GM18499 (cell line): Measurements from ENCODE around the gene HSD11B2.

Source experiments
- ATAC-seq: cut with Tn5 transposase; IDR thresholded peaks from one replicate; pipeline ENCODE4 v1.9.1; 2021; ENCODE audit warnings: moderate number of reproducible peaks; ENCODE audit not compliant: insufficient read depth, unreplicated experiment

Gene HSD11B2

DNA sequence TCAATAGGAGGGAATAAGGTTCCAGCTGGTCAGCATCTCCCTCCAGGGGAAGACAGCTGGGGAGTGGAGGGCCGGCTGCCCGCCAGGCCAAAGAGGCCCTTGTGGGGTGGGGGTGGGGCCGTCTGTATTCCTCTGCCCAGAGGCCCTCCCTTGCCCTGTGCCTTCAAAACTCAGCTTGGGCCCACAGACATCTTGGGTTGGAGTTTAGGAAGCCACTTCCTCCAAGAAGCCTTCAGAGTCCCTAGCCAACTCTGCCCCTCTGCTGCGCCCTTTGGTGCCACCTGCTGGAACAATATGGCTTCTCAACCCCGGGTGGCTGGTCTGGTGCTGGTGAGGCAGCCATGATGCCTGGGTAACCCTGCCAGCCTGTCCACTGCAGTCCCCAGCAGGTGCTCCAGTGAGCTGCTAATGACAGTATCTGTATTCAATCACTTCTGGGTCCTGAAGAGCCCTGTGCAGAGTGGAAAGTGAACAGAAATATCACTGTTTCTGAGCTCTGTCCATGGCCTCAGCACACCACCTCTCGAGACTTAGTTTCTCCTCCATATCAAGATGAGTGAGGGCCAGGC lies 16.7 kb downstream of the HSD11B2 start:
- no peak for ATAC-seq

DNA sequence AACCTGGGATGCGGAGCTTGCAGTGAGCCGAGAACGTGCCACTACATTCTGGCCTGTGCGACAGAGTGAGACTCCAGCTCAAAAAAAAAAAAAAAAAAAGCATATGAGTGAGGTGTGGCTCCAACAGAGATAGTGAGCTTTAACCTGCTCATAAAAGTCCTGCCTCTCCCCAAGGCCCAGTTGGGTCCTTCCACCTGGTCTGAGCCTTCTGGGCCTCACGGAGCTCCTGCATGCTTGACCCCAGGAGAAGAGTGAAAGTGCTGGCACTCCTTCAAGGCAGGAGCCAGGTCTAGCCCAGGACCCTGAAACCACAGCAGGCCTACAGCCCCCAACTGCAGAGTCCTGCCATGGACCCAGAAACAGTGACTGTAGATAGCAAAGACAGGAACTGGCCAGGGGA lies 17.7 kb downstream of the HSD11B2 start:
- ATAC-seq: no peak

DNA sequence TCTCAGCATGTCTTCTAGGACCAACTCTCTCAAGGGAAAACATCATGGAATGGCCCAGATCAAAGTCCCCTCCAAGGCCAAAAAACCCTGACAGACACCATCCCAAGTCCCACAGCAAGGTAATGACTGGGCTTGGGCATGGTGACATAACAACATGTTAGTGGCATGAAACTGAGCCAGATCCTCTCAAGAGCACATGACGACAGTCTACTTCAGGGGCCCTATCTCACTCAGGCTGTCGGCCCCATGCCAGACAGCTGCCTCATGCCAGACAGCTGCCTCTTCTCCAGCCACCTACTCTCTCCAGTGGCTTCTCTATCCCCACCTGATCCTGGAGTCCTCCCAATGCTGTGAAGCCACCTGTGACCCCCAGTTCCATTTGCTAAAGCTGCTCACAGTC lies 18.4 kb downstream of the HSD11B2 start:
- no peak for ATAC-seq

- ATAC-seq: no peak
Measured at GRCh38 chr16:67449739-67450138, 18.8 kb downstream of the HSD11B2 start.

DNA sequence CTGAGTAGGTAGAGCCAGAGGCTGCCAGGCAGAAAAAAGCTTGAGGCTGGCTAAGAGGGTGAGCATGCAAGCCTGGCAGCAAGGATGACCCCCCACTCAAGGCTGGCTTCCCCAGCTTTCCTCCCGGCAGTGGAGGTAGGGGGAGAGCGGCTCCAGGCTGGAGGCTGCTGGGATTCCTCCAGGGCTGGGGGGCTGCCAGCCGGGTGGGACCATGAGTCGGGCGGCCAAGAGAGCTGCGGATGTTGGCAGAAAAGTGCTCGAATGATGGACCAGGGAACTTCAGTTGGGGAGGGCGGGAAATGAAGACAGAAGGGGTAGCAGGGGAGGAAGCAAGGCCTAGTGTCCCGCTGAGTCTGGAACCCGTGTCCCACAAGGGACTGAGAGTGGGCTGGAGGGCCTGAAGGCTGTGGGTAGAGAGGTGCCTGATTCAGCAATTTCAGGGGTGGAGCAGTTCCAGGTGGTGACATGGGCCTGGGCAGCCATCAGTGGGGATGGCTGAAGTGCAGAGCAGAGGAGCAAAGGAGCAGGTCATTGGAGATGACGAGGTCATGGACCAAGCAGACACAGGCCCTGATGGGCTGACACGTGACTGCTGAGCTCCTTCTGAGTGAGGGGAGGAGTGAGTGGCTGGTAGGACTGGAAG lies 20.3 kb downstream of the HSD11B2 start:
- no peak for ATAC-seq

DNA sequence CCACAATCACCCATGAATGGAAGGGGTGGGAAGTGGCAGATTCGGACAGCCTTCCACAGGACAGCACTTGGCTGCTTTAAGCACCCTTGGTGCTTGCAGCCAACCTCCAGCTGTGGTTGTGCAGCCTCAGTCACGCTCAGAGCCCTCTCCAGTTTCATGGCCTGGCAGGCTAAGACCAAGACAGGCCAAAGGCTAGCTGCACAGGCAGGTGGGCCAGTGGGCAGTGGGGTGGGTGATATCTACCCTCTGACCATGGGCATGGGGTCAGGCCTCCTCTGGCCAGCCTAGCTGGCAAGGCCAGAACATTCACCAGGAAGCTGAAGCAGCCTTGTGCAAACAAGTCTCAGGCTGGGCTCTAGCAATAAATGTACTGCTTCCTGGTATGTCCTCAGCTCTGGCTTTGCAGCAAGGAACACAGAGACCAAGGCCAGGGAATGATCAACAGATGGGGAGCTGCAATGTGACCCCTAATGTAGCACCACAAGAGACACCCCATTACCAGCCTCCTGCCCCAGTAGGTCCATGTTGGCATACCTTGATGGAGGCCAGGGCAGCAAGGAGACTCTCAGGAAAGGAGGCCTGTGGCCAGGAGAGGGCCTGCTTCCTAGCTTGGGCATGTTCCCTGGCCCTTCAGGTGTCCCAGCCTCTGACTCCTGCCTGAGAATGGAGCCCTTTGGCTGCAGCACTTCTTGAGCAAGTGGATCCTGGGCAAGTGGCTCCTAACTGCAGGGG lies 20.9 kb downstream of the HSD11B2 start:
- no peak for ATAC-seq

- no peak for ATAC-seq
Measured at GRCh38 chr16:67454104-67454503, 23.2 kb downstream of the HSD11B2 start.

GRCh38 chr16:67454852-67455251 lies 23.9 kb downstream of the HSD11B2 start:
- no peak for ATAC-seq

GRCh38 chr16:67456391-67457081 lies 25.6 kb downstream of the HSD11B2 start:
- ATAC-seq: no peak

DNA sequence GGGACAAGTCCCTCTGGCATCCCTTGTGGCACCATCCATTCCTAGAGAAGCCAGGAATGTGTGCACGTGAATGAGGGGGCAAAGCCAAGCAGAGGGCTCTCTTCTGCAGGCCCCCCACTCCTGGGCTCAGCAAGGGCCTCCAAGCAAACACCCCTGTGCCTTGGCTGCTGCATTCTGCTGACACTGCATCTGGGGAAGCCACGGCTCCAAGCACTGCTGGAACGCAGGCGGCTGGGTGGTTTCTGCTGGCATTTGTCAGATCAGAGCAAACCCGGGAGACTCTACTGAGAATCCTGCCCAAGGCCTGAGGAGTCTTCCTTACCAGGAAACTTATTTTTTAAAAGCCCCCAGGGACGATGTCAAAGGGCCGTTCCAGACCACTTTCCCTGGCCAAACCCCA lies 26.7 kb downstream of the HSD11B2 start:
- no peak for ATAC-seq

GRCh38 chr16:67458121-67458641 lies 27.3 kb downstream of the HSD11B2 start:
- no peak for ATAC-seq

DNA sequence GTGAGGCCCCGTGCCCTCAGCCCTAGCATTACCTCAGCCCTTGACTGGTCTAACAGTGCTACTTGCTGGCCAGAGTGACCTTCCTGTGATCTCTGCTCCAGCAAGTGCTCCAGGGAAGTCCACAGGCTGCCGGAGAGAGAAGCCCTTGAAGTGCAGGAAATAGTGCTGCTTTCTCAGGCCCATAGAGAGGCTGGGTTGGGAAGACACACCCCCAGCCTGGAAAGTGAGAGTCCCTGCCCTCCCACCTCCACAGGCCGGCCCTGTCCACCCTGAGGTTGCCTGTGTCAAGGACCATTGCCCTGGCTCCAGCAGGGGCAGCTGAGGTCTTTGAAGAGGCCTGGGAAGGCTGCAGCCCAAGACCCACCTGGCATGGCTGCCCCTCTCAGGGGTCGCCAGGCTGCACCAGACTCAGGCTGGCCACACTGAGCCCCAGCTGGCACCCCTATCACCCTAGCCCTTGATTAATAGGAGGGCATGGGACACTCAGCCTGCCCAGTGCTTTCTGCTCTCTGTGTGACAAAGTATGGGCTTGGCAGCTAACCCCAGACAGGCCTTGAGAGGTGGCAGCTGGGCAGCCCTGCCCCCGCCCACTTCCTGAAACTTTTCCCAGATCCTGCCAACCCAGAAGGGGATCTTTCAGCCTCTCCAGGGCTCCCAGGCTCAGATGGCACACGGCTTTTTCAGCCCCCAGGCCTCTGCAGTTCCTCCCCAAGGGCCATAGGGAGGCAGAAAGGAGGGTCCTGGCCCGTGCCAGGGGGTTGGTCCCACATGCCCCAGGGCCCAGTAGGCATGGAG lies 28.3 kb downstream of the HSD11B2 start:
- no peak for ATAC-seq

- no peak for ATAC-seq
Measured at GRCh38 chr16:67459861-67460150, 28.9 kb downstream of the HSD11B2 start.

- ATAC-seq: no peak
Measured at GRCh38 chr16:67460168-67460567, 29.2 kb downstream of the HSD11B2 start.

DNA sequence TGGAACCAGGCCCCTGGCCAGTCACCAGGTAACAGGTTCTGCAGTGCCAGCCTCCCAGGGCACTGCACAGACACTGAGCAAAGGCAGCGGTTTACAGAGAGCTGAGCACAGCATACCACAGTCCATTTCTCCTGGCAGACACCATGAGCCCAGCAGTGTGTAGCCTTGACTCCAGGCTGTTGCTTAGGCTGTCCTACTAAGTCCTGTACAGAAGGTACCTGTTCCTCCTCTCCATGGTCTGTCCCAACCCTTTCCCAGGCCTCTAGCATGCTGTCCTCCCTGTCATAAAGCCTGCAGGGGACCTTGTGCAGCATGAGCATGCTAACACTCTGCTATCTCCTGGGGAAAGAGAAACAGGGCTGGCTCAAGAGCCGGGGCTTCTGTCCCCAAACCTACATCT lies 30.0 kb downstream of the HSD11B2 start:
- ATAC-seq: no peak

DNA sequence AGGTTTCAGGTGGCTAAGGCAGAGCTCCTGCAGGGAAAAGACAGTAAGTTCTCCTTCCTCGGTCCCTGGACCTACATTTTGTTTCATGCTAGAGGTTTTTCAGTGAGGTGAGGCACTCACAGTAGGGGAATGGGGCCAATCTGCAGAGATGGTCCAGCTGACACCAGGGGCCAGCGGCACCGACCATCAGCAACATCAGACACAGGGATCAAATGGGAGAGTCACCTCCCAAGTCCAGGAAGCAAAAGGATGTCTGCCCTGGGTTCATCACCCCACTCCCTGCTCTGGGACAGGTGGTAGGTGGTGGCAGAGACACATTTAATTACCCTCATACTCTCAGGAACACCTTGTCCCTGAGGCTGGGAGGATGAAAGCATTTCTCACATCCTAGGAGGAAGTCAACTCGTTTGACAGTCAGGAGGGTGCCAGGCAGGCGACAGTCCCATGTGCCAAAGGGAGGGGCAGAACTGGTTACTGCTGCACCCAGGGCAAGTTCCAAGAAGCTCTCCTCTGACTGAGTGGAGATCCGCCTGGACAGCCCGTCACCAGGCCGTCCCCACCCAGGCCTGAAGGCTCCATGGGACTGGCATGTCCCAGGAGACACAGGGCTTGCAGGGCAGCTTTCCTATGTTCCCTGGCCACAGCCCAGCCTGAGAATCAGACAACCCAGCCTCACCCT lies 30.8 kb downstream of the HSD11B2 start:
- ATAC-seq: no peak

- no peak for ATAC-seq
Measured at GRCh38 chr16:67462279-67462655, 31.3 kb downstream of the HSD11B2 start.

- no peak for ATAC-seq
Measured at GRCh38 chr16:67463059-67463458, 32.1 kb downstream of the HSD11B2 start.

DNA sequence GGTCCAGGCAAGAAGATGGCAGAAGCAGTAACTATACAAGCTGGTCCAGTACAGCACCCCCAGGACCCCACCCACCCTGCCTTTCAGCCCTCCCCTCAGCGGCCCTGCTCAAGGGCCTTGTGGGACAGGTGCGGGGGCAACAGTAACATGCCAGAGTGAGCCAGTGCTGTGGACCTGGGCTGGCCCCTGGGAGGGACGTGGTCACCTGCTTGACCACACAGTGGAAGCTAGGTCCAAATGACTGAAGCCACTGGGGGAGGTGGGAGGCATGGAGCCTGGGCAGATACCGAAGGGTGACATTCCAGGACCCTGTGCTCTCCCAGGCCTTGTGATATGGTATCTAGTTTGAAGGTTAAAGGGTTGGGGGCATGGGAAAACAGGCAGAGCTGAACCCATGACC lies 32.8 kb downstream of the HSD11B2 start:
- no peak for ATAC-seq

DNA sequence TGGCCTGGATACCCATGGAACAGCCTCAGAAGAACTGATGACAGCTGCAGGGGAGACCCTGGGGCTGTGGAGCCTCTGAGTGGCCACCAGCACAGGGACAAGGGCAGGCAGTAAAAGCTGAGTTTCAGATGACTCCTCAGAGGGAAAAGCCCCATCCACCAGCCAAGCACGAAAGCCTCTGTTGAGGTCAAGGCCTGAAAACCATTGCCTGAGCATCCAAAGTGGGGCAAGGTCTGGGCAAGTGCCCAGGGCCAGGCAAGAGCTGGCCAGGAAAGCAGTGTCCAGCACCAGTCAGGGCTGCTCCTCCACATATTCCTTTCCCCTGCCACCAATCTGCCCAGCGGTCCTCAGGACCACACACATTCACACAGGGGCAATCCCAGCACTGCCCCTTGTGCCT lies 33.6 kb downstream of the HSD11B2 start:
- ATAC-seq: no peak
